CD4-positive, alpha-beta T cell treated with Interleukin-12 subunit alpha and Interleukin-12 subunit beta, for 1 hour (primary cell): Measurements from ENCODE around the gene MRM2.
"Not testable (repeated sequence)": the region's sequence is repeated elsewhere in the genome, so short reads cannot be mapped to it uniquely, and the experiment has no call there.

ENCODE experiments used
- DNase-seq: peaks from one replicate; pipeline ENCODE4 v3.0.0-alpha.2; 2020

MRM2 gene

DNA sequence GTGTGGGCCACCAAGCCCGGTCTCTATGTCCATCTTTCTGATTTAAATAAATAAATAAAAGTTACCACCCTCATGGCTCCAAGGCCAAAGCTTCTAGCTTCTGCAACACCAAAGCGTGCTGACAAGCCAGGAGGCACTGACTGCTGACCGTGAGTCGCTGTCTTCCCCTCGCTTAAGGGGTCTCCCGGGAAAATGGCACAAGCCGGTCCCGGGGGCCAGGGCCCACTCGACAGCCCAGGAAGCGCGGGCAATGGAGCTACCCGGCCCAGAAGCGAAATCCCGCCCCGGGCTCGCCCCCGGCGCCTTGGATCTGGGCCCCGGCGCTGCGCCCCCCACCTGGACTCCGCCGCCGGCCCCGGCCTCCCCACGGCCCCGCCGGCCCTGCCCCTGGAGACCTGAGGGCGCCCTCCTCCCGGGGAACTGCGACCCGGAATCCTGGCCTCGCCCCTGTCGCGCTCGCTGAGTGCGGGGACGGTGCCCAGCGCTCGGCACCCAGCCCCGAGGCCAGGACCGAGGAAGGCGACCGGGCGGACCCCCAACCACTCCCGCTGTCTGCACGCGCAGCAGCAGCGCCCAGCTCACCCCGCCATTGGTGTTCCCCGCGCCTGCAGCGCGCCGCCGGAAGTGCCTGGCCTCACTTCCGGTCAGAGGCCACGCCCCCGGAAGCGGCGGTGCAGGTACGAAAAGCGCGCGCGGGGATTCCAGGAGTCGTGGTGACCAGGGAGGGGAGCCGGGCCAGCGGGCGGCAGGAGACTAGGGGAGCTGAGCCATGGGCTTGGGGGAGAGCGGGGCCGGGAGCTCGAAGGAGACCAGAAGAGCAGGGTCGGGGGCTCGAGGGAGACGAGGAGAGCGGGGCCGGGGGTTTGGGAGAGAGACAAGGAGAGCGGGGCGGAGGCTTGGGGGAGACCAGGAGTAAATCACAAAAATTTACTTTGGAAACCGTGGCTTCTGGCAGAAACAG is at the start of gene MRM2, which contains the start of gene NUDT1:
Gene MRM2, minus strand, starts transcription at position 626 of the 961 bp plus-strand sequence. Its CDS starts 36 bp downstream, at position 590.
Gene NUDT1, plus strand, starts transcription at position 647 of the 961 bp plus-strand sequence. CDS start 2,349 bp downstream, outside the sequence.
- DNase-seq = peak; percentile 72

- no peak for DNase-seq
These were observed 48.9 kb upstream of the MRM2 start for GRCh38 chr7:2290877-2291276.

GRCh38 chr7:2289621-2290020 is 47.6 kb upstream of the MRM2 start:
- no peak for DNase-seq

DNA sequence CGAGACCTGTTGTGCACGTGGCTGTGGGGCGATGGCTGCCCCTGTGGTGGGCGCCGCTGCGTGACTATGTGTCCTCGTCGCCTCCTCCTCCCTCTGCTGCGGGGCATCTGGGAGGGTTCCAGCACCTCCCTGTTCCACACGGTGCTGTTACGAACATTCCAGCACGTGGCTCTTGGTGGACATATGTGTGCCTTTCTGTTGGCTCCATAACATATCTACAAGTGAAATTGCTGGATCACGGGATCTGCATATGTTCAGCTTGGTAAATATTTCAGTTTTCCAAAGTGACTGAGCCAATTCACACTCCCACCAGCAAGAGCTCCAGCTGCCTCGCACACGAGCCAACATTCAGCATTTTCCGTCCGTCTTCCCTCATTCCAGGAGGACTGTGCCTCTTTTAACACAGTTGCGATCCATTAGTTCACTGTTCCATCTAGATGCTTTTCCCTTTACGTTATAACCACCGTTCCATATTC is 47.1 kb upstream of the MRM2 start:
- DNase-seq = no peak

DNA sequence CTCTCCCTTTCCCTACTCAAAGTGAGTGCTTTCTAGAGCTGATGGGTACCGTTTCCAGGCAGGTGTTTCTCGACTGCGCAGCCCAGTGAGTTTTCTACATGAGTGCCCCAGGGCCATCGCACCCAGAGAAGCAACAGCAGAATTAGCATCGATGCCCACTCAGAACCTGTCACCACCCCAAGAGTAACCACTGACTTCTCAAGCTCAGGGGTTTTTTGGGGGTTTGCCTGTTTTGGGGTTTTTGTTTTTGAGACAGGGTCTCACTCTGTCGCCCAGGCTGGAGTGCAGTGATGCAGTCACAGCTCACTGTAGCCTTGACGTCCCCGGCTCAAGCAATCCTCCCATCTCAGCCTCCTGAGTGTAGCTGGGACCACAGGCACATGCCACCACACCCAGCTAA is 46.5 kb upstream of the MRM2 start:
- DNase-seq = no peak

GRCh38 chr7:2287745-2288144 is 45.7 kb upstream of the MRM2 start:
- DNase-seq = no peak

GRCh38 chr7:2283074-2283473 is 41.1 kb upstream of the MRM2 start:
- DNase-seq = no peak

- no peak for DNase-seq
These were observed 40.3 kb upstream of the MRM2 start for GRCh38 chr7:2282185-2282751.

DNA sequence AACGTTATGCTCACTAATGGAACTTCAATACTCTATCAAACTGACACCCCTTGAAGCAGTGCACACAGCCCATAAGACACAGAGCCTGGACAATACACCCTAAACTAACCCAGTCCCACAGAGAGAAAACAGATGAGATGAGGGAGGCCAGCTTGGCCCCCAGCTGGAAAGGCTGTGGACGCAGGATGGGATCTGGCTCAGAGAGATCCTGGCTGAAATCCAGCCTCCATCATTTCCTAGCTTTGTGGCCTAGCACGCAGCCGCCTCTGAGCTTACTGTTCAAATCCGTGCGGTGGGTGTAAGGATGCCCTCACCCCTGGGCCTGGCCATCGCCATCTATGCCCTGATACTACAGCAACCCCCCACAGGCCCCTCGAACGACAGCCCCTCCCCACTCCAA is 39.5 kb upstream of the MRM2 start:
- no peak for DNase-seq

GRCh38 chr7:2280424-2280823 is 38.4 kb upstream of the MRM2 start:
- DNase-seq = no peak

DNA sequence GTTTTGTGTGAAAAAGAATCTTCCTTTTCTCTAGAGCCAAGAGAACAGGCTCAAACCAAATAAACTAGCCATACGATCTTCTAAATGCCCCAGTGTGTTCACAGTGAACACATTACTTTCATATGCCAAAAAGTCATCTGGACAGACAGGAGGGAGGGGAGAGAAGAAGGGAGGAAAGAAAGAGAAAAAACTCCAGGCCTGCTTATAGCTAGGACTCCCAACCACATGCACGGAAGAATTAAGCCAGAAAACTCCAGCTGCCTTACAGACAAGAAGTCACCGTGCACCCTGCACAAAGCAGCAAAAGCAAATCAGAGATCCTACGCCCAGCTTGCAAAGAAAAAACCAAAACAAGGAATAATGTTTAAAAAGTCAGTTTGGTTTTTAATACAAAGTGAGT is 37.9 kb upstream of the MRM2 start:
- no peak for DNase-seq

DNA sequence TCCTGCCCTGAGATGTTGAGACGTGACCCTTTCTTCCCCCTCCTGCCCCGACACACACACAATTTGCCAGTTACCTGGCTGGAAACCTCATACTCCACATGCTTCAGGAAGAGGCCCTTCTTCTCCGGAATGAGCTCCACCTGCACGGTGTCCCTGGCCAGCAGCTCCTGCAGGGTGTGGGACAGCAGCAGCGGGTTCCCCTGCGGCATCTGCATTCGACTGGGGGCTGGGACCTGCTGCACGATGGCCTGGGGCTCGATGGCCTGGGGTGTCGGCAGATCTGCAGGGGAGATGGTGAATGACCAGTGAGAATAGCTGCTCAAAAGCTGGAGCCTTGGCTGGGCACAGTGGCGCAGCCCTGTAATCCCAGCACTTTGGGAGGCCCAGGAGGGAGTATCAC is 36.0 kb upstream of the MRM2 start:
- no peak for DNase-seq

DNA sequence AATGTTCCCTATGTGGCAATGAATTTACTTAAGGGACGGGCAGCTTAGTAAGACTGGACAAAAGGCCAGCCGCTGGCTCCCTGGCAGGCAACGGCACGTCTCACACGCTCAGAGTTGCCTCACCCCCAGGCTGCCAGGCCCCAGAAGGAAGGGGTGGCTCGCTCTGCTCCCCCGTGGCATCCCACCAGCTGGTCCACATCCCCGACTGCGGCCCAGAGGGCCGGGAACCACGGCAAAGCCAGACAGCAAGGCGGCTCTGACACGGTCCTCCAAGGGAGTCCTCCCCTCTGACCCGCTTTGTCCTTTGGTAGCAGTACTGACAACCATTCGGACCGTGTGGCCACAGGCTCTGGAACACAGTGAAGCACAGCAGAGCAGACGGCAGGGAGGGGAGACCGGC is 34.1 kb upstream of the MRM2 start:
- no peak for DNase-seq

DNA sequence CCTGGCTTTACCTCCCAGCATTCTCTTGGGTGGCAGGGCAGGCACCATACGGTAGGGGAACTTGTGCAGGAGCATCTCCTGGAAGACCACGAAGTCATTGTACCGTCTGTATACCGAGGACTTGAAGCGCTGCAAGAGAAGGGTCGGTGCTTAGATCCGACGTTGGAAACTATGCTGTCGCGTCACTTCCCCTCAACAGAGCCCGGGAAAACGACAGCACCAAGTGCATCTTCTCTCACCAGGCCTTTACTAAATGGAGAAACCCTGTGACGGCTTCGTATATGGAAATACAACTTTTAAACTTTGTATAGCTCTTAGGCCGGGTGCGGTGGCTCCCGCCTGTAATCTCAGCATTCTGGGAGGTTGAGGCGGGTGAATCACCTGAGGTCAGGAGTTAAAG is 33.1 kb upstream of the MRM2 start:
- no peak for DNase-seq

- DNase-seq = no peak
These were observed 32.7 kb upstream of the MRM2 start for GRCh38 chr7:2274666-2275065.

DNA sequence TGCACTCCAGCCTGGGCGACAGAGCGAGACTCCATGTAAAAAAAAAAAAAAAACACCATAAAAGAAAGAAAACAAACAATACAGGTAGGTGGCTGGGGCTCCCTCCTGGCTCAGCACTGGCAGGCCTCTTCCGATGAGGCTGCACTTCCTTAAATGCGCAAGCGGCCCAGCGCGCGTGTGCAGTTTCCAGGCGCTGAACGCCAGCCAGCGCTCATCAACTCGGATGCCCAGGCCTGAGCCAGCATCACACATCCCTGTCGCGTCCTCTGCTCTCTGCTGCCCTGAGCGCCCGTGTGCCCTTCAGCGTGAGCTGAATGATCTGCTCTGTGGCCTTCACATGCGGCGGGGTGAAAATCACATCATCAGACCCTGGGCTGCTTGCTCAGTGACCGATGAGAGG is 31.9 kb upstream of the MRM2 start:
- no peak for DNase-seq

DNA sequence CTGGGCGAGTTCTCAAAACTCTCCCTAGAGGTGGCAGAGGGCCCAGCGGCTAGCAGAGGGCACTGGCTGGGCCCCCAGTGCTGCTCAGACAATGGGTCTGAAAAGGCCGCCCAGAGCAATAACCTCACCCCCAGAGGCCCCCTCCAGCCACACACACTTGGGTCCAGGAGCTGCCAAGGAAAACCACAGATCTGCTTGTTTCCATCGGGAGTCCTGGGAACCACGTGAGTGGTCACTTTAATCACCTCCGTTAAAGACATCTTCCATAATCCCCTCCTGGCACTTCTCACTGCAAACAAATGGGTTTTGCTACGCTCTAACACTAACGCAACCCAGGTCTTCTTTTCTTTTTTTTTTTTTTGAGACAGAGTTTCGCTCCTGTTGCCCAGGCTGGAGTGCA is 30.0 kb upstream of the MRM2 start:
- no peak for DNase-seq

GRCh38 chr7:2271273-2272026 is 29.4 kb upstream of the MRM2 start:
- DNase-seq = no peak

GRCh38 chr7:2270495-2270894 is 28.5 kb upstream of the MRM2 start:
- no peak for DNase-seq

DNA sequence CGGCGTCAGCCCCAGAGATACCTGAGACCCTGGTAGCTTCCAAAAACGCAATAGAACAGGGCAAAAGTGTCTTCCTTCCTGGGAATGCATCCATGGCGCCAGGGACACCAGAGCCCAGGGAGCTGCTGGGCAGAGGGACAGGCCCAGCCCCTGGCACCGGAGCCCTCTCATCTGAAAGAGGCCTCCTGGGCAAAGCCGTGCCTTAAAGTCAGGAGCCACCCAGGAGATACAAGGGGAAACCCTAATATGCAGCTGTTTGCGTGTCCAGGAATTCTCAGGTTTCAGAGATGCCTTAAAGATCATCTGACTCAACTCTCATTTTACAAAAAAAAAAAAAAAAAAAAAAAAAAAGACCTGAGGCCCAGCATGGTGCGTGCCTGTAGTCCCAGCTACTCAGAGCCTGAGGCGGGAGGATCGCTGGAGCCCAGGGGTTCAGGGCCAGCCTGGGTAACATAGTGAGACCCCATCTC is 28.0 kb upstream of the MRM2 start:
- DNase-seq = no peak

DNA sequence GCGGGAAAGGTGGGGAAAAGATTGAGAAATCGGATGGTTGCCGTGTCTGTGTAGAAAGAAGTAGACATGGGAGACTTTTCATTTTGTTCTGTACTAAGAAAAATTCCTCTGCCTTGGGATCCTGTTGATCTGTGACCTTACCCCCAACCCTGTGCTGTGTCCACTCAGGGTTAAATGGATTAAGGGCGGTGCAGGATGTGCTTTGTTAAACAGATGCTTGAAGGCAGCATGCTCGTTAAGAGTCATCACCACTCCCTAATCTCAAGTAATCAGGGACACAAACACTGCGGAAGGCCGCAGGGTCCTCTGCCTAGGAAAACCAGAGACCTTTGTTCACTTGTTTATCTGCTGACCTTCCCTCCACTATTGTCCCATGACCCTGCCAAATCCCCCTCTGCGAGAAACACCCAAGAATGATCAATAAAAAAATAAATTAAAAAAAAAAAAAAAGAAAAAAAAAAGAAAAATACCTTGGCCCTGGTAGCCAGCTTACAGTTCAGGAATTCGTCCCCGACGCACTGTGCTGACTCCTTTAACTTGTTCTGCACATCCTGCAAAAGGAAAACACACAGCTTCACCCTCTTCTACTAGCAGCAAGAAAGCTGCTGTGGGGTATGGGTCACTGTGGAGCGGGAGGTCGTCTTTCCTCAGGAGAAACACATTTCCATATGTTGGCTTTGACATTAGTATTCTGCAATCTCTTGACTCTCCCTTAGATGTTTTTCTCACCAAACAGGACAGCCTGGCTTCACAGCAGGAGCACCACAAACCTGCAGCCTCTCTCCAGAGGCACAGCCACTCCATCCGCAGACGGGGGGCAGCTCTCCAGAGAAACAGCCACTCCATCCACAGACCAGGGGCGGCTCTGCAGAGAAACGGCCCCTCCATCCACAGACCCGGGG is 27.3 kb upstream of the MRM2 start:
- not testable (repeated sequence) for DNase-seq

- DNase-seq = no peak
These were observed 24.9 kb upstream of the MRM2 start for GRCh38 chr7:2266911-2267310.
